GM21717 (cell line): ENCODE measurements around the gene RAD17.
"Not testable (repeated sequence)": the region's sequence is repeated elsewhere in the genome, so short reads cannot be mapped to it uniquely, and the experiment has no call there.

ENCODE experiments used
- ATAC-seq: cut with Tn5 transposase; IDR thresholded peaks from one replicate; pipeline ENCODE4 v1.9.1; 2021; ENCODE audit warnings: mild to moderate bottlenecking, moderate library complexity; ENCODE audit not compliant: unreplicated experiment

Gene RAD17

DNA sequence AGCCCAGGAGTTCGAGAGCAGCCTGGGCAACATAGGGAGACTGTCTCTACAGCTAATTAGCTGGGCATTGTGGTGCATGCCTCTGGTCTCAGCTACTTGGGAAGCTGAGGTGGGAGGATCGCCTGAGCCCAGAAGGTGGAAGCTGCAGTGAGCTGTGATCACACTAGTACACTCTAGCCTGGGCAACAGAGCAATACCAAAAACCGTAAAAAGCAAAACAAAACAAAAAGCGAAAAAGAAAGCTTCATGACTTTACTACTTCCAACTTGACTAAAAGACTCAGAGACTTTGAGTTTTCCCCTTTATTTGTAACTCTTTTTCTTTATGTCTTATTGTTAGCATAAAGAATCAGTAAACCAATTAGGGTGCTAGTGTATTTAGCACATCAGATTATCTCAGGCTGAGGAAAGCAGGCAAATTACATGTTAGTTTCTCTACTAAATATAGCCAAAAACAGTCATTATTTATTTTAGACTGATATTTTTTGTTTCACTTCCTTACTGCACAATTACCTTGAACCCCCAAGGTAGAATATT lies 5.4 kb downstream of the RAD17 start:
- peak; percentile 68 for ATAC-seq

GRCh38 chr5:69378376-69378775 lies 8.8 kb downstream of the RAD17 start:
- ATAC-seq, result no peak

DNA sequence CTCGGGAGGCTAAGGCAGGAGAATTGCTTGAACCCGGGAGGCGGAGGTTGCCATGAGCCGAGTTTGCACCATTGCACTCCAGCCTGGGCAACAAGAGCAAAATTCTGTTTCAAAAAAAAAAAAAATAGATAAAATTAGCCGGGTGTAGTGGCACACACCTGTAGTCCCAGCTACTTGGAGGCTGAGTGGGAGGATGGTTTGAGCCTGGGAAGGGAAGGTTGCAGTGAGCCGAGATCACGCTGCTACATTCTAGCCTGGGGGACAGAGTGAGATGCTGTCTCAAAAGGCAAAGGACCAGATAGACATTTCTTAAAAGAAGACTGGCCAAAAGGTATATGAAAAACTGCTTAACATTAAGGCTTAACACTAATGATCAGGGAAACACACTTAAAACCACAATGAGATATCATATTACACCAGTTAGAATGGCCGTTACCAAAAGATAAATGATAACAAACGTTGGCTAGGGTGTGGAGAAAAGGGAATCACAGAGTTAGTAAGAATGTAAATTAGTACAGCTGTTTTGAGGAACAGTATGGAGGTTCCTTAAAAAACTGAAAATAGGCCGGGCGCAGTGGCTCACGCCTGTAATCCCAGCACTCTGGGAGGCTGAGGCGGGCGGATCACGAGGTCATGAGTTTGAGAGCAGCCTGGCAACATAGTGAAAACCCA lies 35.2 kb downstream of the RAD17 start:
- ATAC-seq, result no peak

DNA sequence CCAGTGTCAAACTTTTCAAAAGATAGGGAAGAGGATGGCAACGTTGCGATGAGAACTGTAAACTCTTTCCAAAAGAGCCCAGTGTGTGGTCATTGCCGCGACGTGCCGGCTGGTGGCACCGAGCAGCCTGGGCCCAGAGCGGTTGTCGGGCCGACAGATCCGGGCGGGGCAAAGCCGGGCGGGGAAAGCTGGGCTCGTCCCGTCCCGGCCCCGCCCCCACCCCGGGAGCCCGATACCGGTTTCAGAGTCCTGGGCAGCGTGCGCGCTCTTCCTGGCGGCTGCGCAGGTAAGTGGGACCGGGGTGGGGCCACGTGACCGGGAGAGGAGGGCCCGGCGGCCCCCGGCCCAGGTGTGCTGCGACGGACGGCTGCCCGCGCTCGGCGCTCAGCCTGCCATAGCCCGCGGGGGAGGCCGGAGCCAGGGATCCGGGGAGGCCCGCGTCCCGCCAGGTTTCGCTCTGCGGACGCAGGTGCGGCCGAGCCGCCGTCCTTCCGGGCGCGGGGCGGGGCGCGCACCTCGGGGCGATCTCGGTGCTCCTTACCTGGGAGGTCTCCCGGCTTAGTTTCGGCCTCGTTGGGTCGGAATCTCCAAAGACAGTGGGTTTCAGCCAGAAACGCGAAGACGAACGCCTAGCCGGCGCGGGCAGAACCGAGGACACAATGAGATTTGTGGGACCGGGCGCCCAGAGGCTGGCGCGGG lies 45.4 kb downstream of the RAD17 start, which contains the start of gene MARVELD2:
MARVELD2 (plus strand) TSS at position 232 of the 699 bp plus-strand sequence. CDS start 4,270 bp downstream, outside the sequence.
- ATAC-seq, result no peak

DNA sequence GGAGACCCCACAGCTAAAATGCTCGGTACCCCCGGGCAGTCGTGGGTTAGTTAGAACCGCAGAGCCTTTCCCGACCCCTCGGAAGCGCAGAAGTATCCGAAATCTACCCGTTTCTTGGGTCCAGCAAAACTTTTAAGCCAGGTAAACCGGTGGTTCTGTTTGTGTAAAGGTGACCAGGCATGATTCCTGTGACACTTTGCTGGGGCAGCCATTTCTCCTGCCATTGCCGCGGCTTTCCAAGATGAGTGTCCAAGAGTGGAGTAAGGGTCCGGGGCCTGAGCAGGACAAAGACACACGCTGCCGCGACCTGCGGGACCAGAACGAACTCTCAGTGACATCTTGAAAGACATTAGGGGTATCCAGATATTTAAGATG lies 46.0 kb downstream of the RAD17 start:
- no peak for ATAC-seq

DNA sequence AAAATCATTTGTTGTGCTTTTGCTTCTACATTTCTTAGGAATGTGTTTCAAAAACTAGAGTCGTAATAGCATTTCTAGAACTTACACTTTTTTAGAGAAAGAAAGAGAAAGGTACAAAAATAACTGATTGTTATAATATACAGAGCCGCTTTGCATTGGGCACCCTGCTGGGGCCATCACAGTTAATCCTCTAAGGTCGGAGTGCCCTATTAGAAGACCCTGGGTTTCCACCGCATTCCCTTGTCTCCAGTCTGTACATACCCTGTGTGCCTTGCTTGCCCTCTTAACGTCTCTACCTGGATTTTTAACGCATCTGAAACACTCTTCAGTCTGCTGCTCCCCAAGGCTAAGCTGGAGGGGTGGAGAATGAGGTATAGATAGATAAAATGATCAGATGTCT lies 46.6 kb downstream of the RAD17 start:
- no peak for ATAC-seq

GRCh38 chr5:69416699-69417098 lies 47.1 kb downstream of the RAD17 start:
- no peak for ATAC-seq

DNA sequence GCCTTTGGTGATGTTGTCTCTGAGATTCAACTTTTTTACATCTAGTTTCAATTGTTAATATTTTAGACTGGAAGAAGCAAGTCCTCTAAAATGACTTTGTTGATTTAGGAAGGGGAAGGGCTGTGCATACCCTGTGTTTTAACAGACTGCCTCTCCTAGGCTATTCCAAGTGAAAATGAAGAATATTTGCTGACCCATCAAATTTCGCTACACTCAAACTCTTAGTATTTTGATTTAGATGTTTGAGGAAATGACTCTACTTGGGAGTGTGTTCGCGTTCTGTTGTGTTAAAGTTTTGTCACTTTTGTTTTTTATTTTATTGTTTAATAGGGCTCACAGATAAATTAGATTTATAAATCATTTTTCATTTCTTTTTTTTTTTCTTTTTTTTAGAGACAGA lies 48.9 kb downstream of the RAD17 start:
- ATAC-seq, result no peak

GRCh38 chr5:69431424-69432303 lies 62.0 kb downstream of the RAD17 start:
- no peak for ATAC-seq

DNA sequence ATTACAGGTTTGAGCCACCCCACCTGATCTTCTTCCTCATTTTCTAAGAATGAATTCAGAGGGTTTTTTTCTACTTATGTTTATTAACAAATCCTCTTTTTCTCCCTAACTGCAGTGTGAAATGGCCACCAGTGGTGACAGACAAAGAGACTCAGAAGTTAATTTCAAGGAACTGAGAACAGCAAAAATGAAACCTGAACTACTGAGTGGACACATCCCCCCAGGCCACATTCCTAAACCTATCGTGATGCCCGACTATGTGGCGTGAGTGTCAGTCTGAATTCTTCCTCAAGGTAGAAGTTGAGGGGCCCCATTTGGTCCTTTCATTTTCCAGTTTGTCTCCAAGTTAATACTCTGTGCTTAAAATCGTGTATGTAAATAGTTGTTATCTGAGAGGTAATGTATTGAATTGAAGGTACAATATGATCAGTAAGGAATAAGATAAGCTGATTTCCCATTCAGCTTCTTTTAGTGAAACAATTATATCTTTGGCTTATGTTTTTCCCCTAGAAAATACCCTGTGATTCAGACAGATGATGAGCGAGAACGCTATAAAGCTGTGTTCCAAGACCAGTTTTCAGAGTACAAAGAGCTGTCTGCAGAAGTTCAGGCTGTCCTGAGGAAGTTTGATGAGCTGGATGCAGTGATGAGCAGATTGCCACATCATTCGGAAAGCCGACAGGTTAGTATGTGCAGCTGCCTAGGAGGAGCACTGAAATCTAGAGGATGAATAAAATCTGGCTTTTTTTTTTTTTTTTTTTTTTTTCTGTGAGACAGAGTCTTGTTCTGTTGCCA lies 63.0 kb downstream of the RAD17 start:
- ATAC-seq, result peak; percentile 67

GRCh38 chr5:69435276-69435884 lies 65.8 kb downstream of the RAD17 start:
- ATAC-seq, result not testable (repeated sequence)

GRCh38 chr5:69444127-69444754 lies 74.6 kb downstream of the RAD17 start:
- ATAC-seq, result no peak

- ATAC-seq, result no peak
Measured at GRCh38 chr5:69449511-69449910, 79.9 kb downstream of the RAD17 start.

DNA sequence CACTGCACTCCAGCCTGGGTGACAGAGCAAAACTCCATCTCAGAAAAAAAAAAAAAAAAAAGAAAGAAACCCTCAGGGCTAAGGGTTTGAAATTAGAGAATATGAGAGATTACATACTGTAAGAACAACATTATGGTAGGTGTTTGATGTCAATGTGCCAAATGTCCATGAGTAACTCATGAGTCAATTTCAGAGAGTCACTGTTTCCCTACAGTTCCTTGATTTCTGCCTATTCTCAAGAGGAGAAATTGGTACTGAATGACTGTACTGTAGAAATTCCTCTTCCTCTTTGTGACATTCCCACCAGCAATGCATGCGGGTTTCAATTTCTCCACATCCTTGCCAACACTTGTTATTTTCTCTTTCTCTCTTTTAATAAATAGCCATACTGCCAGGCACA lies 80.5 kb downstream of the RAD17 start:
- no peak for ATAC-seq

DNA sequence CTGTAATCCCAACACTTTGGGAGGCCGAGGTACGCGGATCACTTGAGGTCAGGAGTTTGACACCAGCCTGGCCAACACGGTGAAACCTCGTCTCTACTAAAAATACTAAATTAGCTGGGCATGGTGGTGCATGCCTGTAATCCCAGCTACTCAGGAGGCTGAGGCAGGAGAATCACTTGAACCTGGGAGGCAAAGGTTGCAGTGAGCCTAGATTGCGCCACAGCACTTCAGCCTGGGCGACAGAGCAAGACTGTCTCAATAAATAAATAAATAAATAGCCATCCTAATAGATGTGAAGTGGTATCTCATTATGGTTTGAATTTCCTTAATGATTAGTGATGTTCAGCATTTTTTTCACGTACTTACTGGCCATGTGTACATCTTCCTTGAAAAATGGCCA lies 80.9 kb downstream of the RAD17 start:
- not testable (repeated sequence) for ATAC-seq

GRCh38 chr5:69451941-69452647 lies 82.5 kb downstream of the RAD17 start:
- ATAC-seq, result no peak

GRCh38 chr5:69453487-69453886 lies 83.9 kb downstream of the RAD17 start:
- not testable (repeated sequence) for ATAC-seq

DNA sequence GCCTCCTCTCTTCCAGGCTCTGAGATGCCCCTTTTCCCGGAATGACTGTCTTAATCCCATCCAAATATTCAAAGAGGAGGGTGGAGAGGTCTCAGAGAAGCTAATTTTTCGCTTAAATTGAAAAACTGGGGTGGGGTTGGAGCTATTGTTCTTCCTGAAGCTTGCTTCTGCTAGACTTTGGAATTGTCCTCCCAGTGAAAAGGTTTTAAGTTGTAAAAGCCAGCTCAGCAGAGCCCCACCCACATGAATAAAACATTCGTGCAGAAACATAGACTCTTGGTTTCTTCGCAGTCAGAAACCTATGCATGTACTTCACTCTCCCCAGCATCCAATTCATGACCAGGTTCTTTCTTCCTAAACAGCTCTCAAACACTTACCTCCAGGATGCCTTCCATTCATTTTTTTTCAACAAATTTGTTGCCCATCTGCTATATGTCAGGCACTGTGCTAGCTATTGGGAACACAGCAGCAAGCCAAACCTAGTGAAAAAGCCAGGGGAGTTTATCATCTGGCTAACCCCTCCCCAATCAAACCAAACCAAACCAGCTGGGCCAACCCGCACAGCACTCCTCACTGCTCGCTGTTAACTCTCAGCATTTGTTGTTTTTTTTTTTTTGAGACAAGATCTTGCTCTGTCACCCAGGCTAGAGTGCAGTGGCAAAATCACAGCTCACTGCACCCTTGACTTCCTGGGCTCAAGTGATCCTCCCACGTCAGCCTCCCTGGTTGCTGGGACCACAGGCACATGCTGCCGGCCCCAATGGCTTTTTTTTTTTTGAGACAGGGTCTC lies 85.0 kb downstream of the RAD17 start:
- no peak for ATAC-seq
